Effector memory CD4-positive, alpha-beta T cell (primary cell): ENCODE measurements around the gene FAM200B.

Experiments
- DNase-seq, 3 donors: peaks; one replicate each; pipeline ENCODE4 v3.0.0-alpha.2; 2020
- H3K27ac ChIP-seq: 2 replicates; pipeline ENCODE4 v1.7.0; 2013; ENCODE audit warnings: mild to moderate bottlenecking, low read length, moderate library complexity; ENCODE audit not compliant: insufficient read depth, poor library complexity, severe bottlenecking
- H3K27me3 ChIP-seq: replicated peaks from 2 replicates; pipeline ENCODE4 v1.7.0; 2013; ENCODE audit warnings: mild to moderate bottlenecking, low read length; ENCODE audit not compliant: insufficient read depth, control insufficient read depth, poor library complexity, severe bottlenecking
- H3K36me3 ChIP-seq: 2 replicates; pipeline ENCODE4 v1.7.0; 2013; ENCODE audit warnings: mild to moderate bottlenecking, low read length, moderate library complexity; ENCODE audit not compliant: control insufficient read depth, insufficient read depth
- H3K4me1 ChIP-seq: 2 replicates; pipeline ENCODE4 v1.7.0; 2013; ENCODE audit warnings: low read length, mild to moderate bottlenecking; ENCODE audit not compliant: control insufficient read depth, insufficient read depth, poor library complexity, severe bottlenecking
- H3K4me3 ChIP-seq: 2 replicates; pipeline ENCODE4 v1.7.0; 2013; ENCODE audit warnings: low read length, low read depth, mild to moderate bottlenecking; ENCODE audit not compliant: insufficient read depth, poor library complexity, severe bottlenecking
- H3K9me3 ChIP-seq: 2 replicates; pipeline ENCODE4 v1.7.0; 2013; ENCODE audit warnings: mild to moderate bottlenecking, low read length, moderate library complexity; ENCODE audit not compliant: control insufficient read depth

Gene FAM200B

GRCh38 chr4:15711762-15712161 is 30.1 kb downstream of the FAM200B start:
- Histone ChIP-seq H3K27me3 (no peaks in the 10 kb centered on the region), H3K36me3 (no peaks in the 10 kb centered on the region), H3K9me3 (no peaks in the 10 kb centered on the region), H3K27ac (no peak overlapping the region), H3K4me1 (no peaks in the 10 kb centered on the region), H3K4me3 (no peak overlapping the region)
- DNase-seq: no peak

DNA sequence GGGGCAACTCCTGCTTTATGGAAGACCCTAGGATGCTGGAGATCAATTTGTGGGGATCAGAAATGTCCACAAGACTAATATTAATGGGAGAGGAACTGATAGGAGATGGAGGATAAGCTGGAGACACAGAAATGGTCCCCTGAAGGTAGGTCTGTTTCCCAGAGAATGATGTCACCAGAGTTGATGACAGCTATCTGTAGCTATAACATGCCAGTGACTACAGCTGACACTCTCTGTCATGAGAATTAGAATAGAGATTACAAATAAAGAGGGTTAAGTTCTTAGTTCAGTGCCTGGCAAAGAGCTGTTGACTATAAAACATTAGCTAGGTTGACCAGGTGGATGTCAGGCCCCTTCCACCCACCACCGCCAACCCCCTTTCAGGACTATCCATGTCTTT is 30.6 kb downstream of the FAM200B start:
- Histone ChIP-seq H3K27me3 (no peaks in the 10 kb centered on the region), H3K27ac (no peak overlapping the region)

DNA sequence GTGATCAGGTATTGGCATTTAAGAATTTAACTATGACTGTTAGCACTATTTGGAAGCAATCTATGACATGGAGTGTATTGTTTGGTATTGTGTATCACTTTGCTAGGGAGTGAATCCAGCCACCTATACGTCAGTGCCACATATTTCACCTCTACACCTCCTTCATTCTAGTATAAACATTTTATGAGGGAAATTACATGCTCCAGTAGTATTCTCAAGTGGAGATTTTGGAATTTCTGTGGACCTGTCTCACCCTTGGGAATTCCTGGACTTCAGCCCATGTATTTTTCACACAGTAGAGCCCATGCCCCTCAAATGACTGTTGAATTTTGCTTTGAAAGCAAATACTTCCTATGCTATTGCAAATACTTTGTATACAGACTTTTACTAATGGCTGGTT is 32.5 kb downstream of the FAM200B start:
- H3K4me3 ChIP-seq: no peak overlapping the region
- H3K27me3 ChIP-seq: no peaks in the 10 kb centered on the region
- no peak for DNase-seq
- no peak overlapping the region for H3K27ac ChIP-seq
- no peaks in the 10 kb centered on the region for H3K9me3 ChIP-seq
- no peaks in the 10 kb centered on the region for H3K36me3 ChIP-seq
- H3K4me1 ChIP-seq: no peaks in the 10 kb centered on the region

More for the DNA sequence above, 30.6 kb downstream of the FAM200B start:
- Histone ChIP-seq H3K4me3 (no peak overlapping the region), H3K36me3 (no peaks in the 10 kb centered on the region), H3K9me3 (no peaks in the 10 kb centered on the region), H3K4me1 (no peaks in the 10 kb centered on the region)
- DNase-seq: no peak

DNA sequence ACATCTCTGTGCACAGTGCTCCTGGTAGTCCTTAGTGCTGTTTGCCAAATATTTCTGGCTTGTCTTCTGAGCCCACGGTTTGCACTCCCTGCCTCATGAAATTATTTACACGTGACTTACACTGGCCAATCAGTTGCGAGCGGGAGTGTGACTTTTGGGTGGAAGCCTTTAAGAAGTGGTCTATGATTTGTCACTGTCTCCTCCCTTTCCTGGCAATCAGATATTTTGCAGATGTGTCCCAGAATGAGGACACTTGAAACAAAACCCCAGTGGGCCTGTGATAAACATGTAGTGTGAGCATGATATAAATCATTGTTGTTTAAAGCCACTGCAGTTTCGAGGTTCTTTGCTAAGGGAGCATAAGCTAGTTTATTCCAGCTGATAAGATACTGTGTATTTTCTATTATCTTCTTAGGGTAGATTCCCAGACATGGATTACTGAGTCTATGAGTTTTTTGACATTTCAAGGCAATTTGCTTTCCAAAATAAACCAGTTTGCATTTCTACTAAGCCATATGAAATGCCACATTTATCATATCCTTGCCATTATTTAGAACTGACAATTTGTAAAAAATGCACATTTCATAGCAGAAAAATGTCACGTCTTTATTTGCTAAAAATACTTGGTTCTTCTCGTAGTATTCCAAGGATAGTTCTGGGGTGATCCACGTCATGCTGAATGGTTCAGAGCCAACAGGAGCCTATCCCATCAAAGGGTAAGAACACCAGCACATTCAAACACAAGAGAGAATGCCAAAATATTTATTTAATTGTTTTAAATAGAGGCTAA is 33.2 kb downstream of the FAM200B start:
- Histone ChIP-seq H3K9me3 (no peaks in the 10 kb centered on the region), H3K4me1 (no peaks in the 10 kb centered on the region), H3K27ac (no peak overlapping the region), H3K4me3 (no peak overlapping the region), H3K36me3 (no peaks in the 10 kb centered on the region), H3K27me3 (no peaks in the 10 kb centered on the region)
- DNase-seq: no peak

DNA sequence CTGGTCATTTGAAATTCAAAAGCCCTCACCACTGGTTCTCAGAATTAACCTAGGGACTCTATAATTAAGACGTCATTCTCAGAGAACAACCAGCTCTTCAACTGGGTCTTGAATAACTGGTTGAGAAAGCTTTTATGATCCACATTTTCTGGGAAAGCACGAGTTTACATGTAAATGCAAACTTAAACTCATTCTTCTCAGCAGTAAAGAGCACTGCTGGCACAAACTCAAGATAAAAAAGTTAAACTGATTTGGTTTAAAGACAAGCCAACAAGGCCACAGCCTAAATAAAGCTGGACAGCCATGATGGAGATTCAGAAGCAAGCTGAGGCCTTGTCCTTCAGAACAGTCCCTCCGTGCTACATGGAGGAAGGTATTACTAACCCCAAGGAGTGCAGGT is 34.5 kb downstream of the FAM200B start:
- Histone ChIP-seq H3K4me1 (no peaks in the 10 kb centered on the region), H3K4me3 (no peak overlapping the region), H3K27ac (no peak overlapping the region), H3K36me3 (no peaks in the 10 kb centered on the region), H3K27me3 (no peaks in the 10 kb centered on the region), H3K9me3 (no peaks in the 10 kb centered on the region)
- no peak for DNase-seq

DNA sequence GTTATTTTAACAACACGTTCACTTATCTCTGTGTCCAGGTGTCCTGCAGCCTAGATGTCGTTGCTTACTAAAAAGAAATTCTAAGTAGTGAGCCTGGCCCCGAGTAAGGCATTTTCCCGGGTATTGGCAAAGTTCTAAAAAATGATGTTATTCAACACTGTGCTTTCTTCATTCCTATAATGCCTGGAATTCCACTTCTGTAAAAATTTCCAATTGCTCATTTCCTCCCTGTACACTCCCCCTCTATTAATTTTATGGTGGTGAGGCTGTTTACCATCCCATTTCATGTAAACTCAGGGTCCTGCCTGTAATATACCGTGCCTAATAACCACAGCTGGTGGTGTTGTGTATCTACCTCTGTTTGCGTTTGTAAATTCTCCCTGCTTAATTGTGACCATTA is 35.5 kb downstream of the FAM200B start:
- Histone ChIP-seq H3K4me1 (no peaks in the 10 kb centered on the region), H3K27me3 (no peaks in the 10 kb centered on the region), H3K36me3 (no peaks in the 10 kb centered on the region), H3K4me3 (no peak overlapping the region), H3K9me3 (no peaks in the 10 kb centered on the region), H3K27ac (no peak overlapping the region)
- no peak for DNase-seq

- no peaks in the 10 kb centered on the region for H3K4me1 ChIP-seq
- no peak for DNase-seq
- no peak overlapping the region for H3K4me3 ChIP-seq
- no peaks in the 10 kb centered on the region for H3K36me3 ChIP-seq
- H3K27me3 ChIP-seq: no peaks in the 10 kb centered on the region
- H3K27ac ChIP-seq: no peak overlapping the region
- H3K9me3 ChIP-seq: no peaks in the 10 kb centered on the region
Observed at GRCh38 chr4:15717657-15718416, 36.2 kb downstream of the FAM200B start.

- no peak overlapping the region for H3K4me3 ChIP-seq
- no peaks in the 10 kb centered on the region for H3K27me3 ChIP-seq
- H3K9me3 ChIP-seq: no peaks in the 10 kb centered on the region
- no peak for DNase-seq
- no peaks in the 10 kb centered on the region for H3K4me1 ChIP-seq
- no peak overlapping the region for H3K27ac ChIP-seq
- no peaks in the 10 kb centered on the region for H3K36me3 ChIP-seq
Observed at GRCh38 chr4:15718465-15718864, 36.8 kb downstream of the FAM200B start.

DNA sequence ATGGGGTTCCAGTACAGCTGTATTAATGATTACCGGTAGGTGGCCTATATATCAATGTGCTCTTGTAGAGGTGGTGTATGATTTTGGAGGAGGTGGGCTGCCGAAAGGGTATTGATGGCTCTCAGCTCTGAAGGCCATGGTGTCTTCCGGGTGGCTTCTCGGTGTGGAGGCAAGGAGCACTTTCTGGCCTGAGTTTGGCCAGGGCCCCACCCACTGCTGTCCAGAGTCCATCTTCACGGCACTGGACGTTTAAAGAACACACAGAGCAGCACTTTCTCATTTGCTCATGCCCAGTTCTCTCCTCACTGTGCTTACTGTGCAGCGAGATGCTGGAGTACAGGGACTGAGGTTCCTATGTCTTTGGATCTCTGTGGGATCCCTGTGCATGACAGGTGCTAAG is 37.3 kb downstream of the FAM200B start:
- no peaks in the 10 kb centered on the region for H3K36me3 ChIP-seq

DNA sequence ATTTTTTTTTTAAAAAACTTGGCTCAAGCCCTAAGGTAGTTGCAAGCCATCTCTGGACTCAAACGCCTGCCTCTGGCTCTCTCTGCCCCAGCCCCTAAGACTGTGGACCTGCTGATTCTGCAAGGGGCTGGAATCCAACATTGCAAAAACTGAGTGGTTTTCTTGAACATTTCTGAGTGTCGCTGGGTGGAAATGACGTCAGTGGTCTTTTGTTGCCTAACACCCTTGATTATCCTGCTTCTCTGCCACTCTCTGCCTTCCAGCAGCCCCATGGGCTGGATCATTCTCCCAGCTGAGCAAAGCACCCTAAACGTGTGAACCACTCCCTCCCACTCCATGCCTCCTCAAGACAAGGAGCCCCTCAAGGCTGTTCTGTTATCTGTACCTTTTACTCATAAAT is 37.9 kb downstream of the FAM200B start:
- H3K4me1 ChIP-seq: no peaks in the 10 kb centered on the region
- DNase-seq: no peak
- no peaks in the 10 kb centered on the region for H3K27me3 ChIP-seq
- no peaks in the 10 kb centered on the region for H3K9me3 ChIP-seq
- no peaks in the 10 kb centered on the region for H3K36me3 ChIP-seq
- H3K27ac ChIP-seq: no peak overlapping the region
- no peak overlapping the region for H3K4me3 ChIP-seq

More for the DNA sequence above, 37.3 kb downstream of the FAM200B start:
- DNase-seq: no peak
- Histone ChIP-seq H3K9me3 (no peaks in the 10 kb centered on the region), H3K27me3 (no peaks in the 10 kb centered on the region), H3K4me3 (no peak overlapping the region), H3K27ac (no peak overlapping the region), H3K4me1 (no peaks in the 10 kb centered on the region)
